ENCODE data around the gene SH3RF3. TPM values are rescaled to one million over a fixed set of nuclear protein-coding genes. Genes with fewer than 3 reads are reported as not detected.

The SH3RF3 gene
- total and polyA plus RNA-seq, 10 of the 15 experiments (the other 5 are each of a cell fraction or from before 2014, with no cell fraction given), result 0.08 to 8.8 (median 2.3) TPM

GRCh38 chr2:109347626-109348025 lies 218.6 kb downstream of the SH3RF3 start:
- in situ Hi-C loops (cut with MboI), result no loop called here
- Histone ChIP-seq H3K27ac (ENCODE audit: control insufficient read depth, insufficient read depth) (no peak overlapping the region), H2AFZ (ENCODE audit: control insufficient read depth, low read depth, low read length) (no peak overlapping the region), H3K4me1 (ENCODE audit: control insufficient read depth, insufficient read depth, low read length) (0 out of 2 replicates have a peak, but pooled peaks cover 3% of the 10 kb centered on the region), H3K9ac (ENCODE audit: control insufficient read depth, insufficient read depth, low read length) (no peak overlapping the region), H3K4me3 (no peak overlapping the region), H3K36me3 (ENCODE audit: control insufficient read depth in 2 of 2, insufficient read depth in 2 of 2, low read length in 1 of 2) (no peaks in the 10 kb centered on the region), H3K4me2 (ENCODE audit: control insufficient read depth, insufficient read depth) (no peak overlapping the region), H4K20me1 (ENCODE audit: control insufficient read depth, insufficient read depth) (no peaks in the 10 kb centered on the region), H3K79me2 (ENCODE audit: control insufficient read depth, insufficient read depth, low read length) (no peaks in the 10 kb centered on the region), H3K27me3 (replicated peaks in 1 of 2; ENCODE audit: control insufficient read depth in 2 of 2, insufficient read depth in 2 of 2, low read length in 1 of 2) (no peaks in the 10 kb centered on the region), H3K9me3 (replicated peaks; ENCODE audit: control insufficient read depth, insufficient read depth, low read length) (no peaks in the 10 kb centered on the region)
- 33% methylated on average over 13 of the region's 13 CpGs for WGBS (ENCODE audit: insufficient coverage, insufficient replicate concordance, low lambda C conversion rate, missing lambda C conversion rate)
- intact Hi-C loops (cut with micrococcal nuclease; ENCODE audit: unreplicated experiment), result no loop called here
- FAIRE-seq, result no peak
- POLR2A ChIA-PET, result no interaction called here
- CTCF ChIA-PET, result no interaction called here
- ATAC-seq, result no peak
- DNase-seq (ENCODE audit: low read depth, low spot score), result no peak
- SMC1A ChIA-PET (ENCODE audit: uncharacterized antibody, unreplicated experiment), result no interaction called here
- BruUV-seq (replicated peaks), result no TSS peak
- RAD21 ChIA-PET (ENCODE audit: unreplicated experiment), result no interaction called here
- TF ChIP-seq RELA (IDR thresholded peaks at IDR 0.05; ENCODE audit: borderline replicate concordance, partially characterized antibody), result no peak
- no peak for TF ChIP-seq MLLT1 (IDR thresholded peaks at IDR 0.05)
- no peak for TF ChIP-seq BRCA1 (IDR thresholded peaks at IDR 0.05; ENCODE audit: low read depth, low read length)
- TF ChIP-seq PRDM15 (CRISPR knock-in tag; IDR thresholded peaks at IDR 0.05), result no peak
- no peak for TF ChIP-seq HDGF (IDR thresholded peaks at IDR 0.05)
- TF ChIP-seq MTA2 (IDR thresholded peaks at IDR 0.05; ENCODE audit: low read depth), result no peak
- TF ChIP-seq SIX5 (IDR thresholded peaks at IDR 0.05; ENCODE audit: low read depth, low read length, severe bottlenecking), result no peak
- TF ChIP-seq BMI1 (IDR thresholded peaks at IDR 0.05; ENCODE audit: borderline replicate concordance), result no peak
- TF ChIP-seq CUX1 (IDR thresholded peaks at IDR 0.05; ENCODE audit: insufficient replicate concordance, low read depth, low read length), result no peak
- no peak for TF ChIP-seq IKZF2 (IDR thresholded peaks at IDR 0.05)
- no peak for TF ChIP-seq IRF5 (IDR thresholded peaks at IDR 0.05; ENCODE audit: borderline replicate concordance)
- no peak for TF ChIP-seq SIN3A (IDR thresholded peaks at IDR 0.05; ENCODE audit: low read depth, low read length)
- no peak for TF ChIP-seq DPF2 (IDR thresholded peaks at IDR 0.05)
- TF ChIP-seq MAX (IDR thresholded peaks at IDR 0.05; ENCODE audit: low read depth, low read length), result no peak

Data from GM12878 (cell line).